NB4 (cell line): ENCODE data around the gene ALCAM.
A peak's percentile ranks its signal among the peaks of the same experiment; 100 is the strongest.

Source experiments
- POLR2A ChIP-seq: IDR thresholded peaks from 2 replicates; pipeline ENCODE4 v1.6.1; 2011; ENCODE audit warnings: mild to moderate bottlenecking; ENCODE audit not compliant: insufficient read length; ENCODE audit errors: extremely low read depth
- TF ChIP-seq, protein P1 (sequence below): IDR thresholded peaks from 2 replicates; pipeline ENCODE4 v1.6.1; 2011; ENCODE audit warnings: low read depth, low read length

DNA sequence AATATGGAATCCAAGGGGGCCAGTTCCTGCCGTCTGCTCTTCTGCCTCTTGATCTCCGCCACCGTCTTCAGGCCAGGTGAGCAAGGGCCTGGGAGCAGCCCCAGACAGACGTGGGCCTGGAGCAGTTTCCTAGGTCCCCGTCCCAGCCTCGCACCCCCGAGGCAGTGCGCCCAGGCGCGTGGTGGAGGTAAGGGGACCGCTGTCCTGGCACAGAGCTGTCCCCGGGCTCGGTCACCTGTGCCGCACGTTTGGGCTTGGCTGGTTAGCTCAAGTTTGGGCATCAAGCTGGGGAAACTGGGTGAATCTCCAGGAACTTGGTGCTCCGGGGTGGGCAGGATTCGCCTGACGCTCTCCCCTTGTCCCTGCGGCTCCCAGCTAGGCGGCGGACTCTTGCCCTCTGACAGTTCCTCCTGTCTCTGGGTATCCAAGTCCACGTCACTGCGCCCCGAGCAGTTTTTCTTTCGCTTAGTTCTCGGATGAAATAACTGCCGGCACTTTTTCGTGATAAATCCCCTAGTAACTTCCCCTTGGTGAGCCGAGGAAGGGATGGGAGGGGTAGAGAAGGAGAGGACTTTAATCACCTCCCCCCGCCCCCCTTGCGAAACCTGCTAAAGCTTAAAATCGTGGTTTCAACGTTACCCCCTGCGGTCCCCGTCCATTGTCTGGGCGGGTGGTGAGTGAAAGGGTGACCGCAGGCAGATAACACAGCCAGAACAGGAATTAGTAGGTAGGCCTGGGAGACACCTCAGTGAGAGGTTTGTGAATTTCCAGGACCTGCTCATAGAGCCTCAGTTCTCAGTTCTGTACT is 901 bp downstream of the ALCAM start:
- TF ChIP-seq POLR2A: peak; percentile 24
- TF ChIP-seq, protein P1, sequence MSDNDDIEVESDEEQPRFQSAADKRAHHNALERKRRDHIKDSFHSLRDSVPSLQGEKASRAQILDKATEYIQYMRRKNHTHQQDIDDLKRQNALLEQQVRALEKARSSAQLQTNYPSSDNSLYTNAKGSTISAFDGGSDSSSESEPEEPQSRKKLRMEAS: 0 out of 2 replicates have a peak, but pooled peaks have one; percentile 14
